ENCODE results near the gene IL17RB.

DNA sequence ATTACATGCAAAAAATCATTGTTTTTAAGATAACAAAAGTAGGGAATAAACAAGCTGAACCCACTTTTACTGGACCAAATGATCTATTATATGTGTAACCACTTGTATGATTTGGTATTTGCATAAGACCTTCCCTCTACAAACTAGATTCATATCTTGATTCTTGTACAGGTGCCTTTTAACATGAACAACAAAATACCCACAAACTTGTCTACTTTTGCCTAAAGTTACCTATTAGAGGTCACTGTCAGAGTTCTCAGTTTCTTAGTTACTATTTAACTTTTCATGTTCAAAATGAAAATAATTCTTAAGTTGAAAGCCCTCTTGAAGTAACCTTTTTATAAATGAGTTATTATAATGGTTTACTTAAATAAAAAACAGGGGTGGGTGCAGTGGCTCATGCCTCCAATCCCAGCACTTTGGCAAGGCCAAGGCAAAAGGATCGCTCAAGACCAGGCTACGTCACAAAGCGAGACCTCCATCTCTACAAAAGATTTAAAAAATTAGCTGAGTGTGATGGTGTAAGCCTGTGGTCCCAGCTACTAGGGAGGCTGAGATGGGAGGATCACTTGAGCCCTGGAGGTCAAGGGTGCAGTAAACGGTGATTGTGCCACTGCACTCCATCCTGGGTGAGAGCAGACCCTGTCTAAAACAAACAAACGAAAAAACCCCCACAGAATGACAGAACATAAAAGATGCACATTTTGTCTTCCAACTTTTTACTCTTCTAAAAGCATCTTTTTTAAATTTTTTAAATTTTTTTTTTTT lies 19.5 kb downstream of the IL17RB start:
- TF ChIP-seq, protein P1, sequence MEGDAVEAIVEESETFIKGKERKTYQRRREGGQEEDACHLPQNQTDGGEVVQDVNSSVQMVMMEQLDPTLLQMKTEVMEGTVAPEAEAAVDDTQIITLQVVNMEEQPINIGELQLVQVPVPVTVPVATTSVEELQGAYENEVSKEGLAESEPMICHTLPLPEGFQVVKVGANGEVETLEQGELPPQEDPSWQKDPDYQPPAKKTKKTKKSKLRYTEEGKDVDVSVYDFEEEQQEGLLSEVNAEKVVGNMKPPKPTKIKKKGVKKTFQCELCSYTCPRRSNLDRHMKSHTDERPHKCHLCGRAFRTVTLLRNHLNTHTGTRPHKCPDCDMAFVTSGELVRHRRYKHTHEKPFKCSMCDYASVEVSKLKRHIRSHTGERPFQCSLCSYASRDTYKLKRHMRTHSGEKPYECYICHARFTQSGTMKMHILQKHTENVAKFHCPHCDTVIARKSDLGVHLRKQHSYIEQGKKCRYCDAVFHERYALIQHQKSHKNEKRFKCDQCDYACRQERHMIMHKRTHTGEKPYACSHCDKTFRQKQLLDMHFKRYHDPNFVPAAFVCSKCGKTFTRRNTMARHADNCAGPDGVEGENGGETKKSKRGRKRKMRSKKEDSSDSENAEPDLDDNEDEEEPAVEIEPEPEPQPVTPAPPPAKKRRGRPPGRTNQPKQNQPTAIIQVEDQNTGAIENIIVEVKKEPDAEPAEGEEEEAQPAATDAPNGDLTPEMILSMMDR (IDR thresholded peaks at IDR 0.05) = no peak
- TF ChIP-seq EZH2 (IDR thresholded peaks at IDR 0.05; ENCODE audit: borderline replicate concordance, insufficient read depth, low read depth, low read length, poor library complexity, severe bottlenecking) = no peak

All from B cell (primary cell).